PC-3 (cell line): ENCODE measurements around the gene TACR2. TPM values are rescaled to one million over a fixed set of nuclear protein-coding genes. Genes with fewer than 3 reads are reported as not detected.

Experiments
- ATAC-seq: fragments of 200-7000 bp; cut with Tn5 transposase; 2 replicates; pipeline ENCODE4 v1.9.1; 2020; ENCODE audit warnings: mild to moderate bottlenecking, moderate library complexity
- BruUV-seq: library from RNA; stranded (reverse); fragments of 400-500 nt; replicated peaks from 2 replicates; lab custom pipeline; 2021; lab: Mats Ljungman, UMichigan
- CTCF ChIA-PET: fragments of 300-600 bp; sonication (Branson Sonifier 250); formaldehyde crosslinking; loops from one replicate; lab custom pipeline; 2022; ENCODE audit warnings: antibody characterized with exemption; lab: Charles Lee
- POLR2A ChIA-PET: fragments of 300-600 bp; sonication (Branson Sonifier 250); formaldehyde crosslinking; loops from one replicate; lab custom pipeline; 2022; ENCODE audit warnings: antibody characterized with exemption; ENCODE audit not compliant: unreplicated experiment; lab: Charles Lee
- DNase-seq: peaks from one replicate; pipeline ENCODE4 v3.0.0-alpha.2; 2015
- H2AFZ ChIP-seq: fragments of 300-600 bp; sonication (generic); 2 replicates; pipeline ENCODE4 v1.6.0; 2016; ENCODE audit warnings: antibody characterized with exemption, low read length
- H3F3A ChIP-seq: fragments of 300-600 bp; sonication (generic); one replicate; pipeline ENCODE4 v1.6.0; 2017; ENCODE audit warnings: antibody characterized with exemption, low read length, control low read depth, mild to moderate bottlenecking; ENCODE audit not compliant: unreplicated experiment
- H3K27ac ChIP-seq: fragments of 300-600 bp; sonication (generic); 2 replicates; pipeline ENCODE4 v1.5.1; 2016; ENCODE audit warnings: mild to moderate bottlenecking, low read length
- H3K27me3 ChIP-seq: fragments of 300-600 bp; sonication (generic); 2 replicates; pipeline ENCODE4 v1.6.1; 2016; ENCODE audit warnings: low read length, mixed read lengths
- H3K36me3 ChIP-seq: fragments of 300-600 bp; sonication (generic); 2 replicates; pipeline ENCODE4 v1.6.1; 2016; ENCODE audit warnings: low read depth, mixed run types, low read length, mixed read lengths
- H3K4me1 ChIP-seq: fragments of 300-600 bp; sonication (generic); 2 replicates; pipeline ENCODE4 v1.5.1; 2016; ENCODE audit warnings: low read length; ENCODE audit not compliant: insufficient read depth
- H3K4me2 ChIP-seq: fragments of 300-600 bp; sonication (generic); 2 replicates; pipeline ENCODE4 v1.6.0; 2016; ENCODE audit warnings: low read length
- H3K4me3 ChIP-seq: fragments of 300-600 bp; sonication (generic); 2 replicates; pipeline ENCODE4 v1.5.1; 2016; ENCODE audit warnings: mild to moderate bottlenecking, low read length, mixed read lengths
- H3K79me2 ChIP-seq: fragments of 300-600 bp; sonication (generic); 2 replicates; pipeline ENCODE4 v1.6.1; 2017; ENCODE audit warnings: low read length, mixed read lengths
- H3K9ac ChIP-seq: fragments of 300-600 bp; sonication (generic); 2 replicates; pipeline ENCODE4 v1.6.0; 2016; ENCODE audit warnings: mild to moderate bottlenecking, low read length
- H3K9me2 ChIP-seq: fragments of 300-600 bp; sonication (generic); replicated peaks from 2 replicates; pipeline ENCODE4 v1.6.1; 2016; ENCODE audit warnings: mixed run types, low read length, mixed read lengths
- H3K9me3 ChIP-seq: fragments of 300-600 bp; sonication (generic); 2 replicates; pipeline ENCODE4 v1.6.1; 2016; ENCODE audit warnings: low read length, mixed read lengths
- H4K20me1 ChIP-seq: fragments of 300-600 bp; sonication (generic); 2 replicates; pipeline ENCODE4 v1.6.1; 2016; ENCODE audit warnings: low read length, mixed read lengths
- EZH2 ChIP-seq: fragments of 300-600 bp; sonication (generic); IDR thresholded peaks from one replicate; pipeline ENCODE4 v1.6.1; 2017; ENCODE audit warnings: antibody characterized with exemption, mild to moderate bottlenecking, low read length; ENCODE audit not compliant: unreplicated experiment
- EZH2phosphoT487 ChIP-seq: fragments of 300-600 bp; sonication (generic); IDR thresholded peaks from 2 replicates; pipeline ENCODE4 v1.6.1; 2018; ENCODE audit warnings: mild to moderate bottlenecking, antibody characterized with exemption, low read length, borderline replicate concordance
- intact Hi-C: fragments of 100-400 bp; cut with micrococcal nuclease; formaldehyde crosslinking; loops from 2 replicates; pipeline ENCODE4 v1.9.0; 2023
- total RNA-seq: library from RNA; depleted of rRNA; stranded (reverse); fragments of >200 nt; gene quantifications from 2 replicates; pipeline ENCODE4 v1.2.3, GENCODE V29; 2014
- TF ChIP-seq, protein P1 (sequence below): fragments of 300-600 bp; sonication (generic); conservative IDR thresholded peaks from 2 replicates; pipeline ENCODE4 v1.5.1; 2017; ENCODE audit warnings: antibody characterized with exemption, low read depth, mild to moderate bottlenecking, low read length

Gene TACR2
- total RNA-seq, 1 experiment from 2014 or later: 0.40 TPM

DNA sequence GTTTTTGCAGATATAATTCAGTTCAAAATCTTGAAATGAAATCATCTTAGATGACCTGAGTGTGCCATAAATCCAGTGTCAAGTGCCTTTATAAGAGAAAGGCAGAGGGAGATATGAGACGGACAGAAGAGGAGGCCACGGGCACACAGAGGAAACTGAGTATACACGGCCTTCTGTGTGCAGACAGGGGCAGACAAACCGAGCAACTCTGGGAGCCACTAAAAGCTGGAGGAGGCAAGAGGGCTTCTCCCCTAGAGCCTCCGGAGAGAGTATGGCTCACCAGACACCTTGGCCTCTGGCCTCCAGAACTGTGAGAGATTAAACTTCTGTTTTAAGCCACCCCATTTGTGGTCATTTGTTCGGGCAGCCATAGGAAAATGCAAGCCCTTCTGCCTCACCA lies 47.2 kb upstream of the TACR2 start:
- Histone ChIP-seq H3K9me2 (no peaks in the 10 kb centered on the region), H3K27me3 (no peaks in the 10 kb centered on the region), H3K4me1 (peaks cover 55% of the 10 kb centered on the region), H3K27ac (no peak overlapping the region), H3K9ac (no peak overlapping the region), H3K36me3 (peaks cover 11% of the 10 kb centered on the region; the same call in 1 of the 2 replicates), H3F3A (no peaks in the 10 kb centered on the region), H3K9me3 (no peaks in the 10 kb centered on the region), H2AFZ (no peak overlapping the region), H3K4me3 (no peak overlapping the region), H4K20me1 (no peaks in the 10 kb centered on the region), H3K79me2 (peaks cover 94% of the 10 kb centered on the region), H3K4me2 (no peak overlapping the region)
- intact Hi-C loops: no loop called here
- ATAC-seq (no peak), DNase-seq (no peak)
- CTCF ChIA-PET: no interaction called here
- POLR2A ChIA-PET: no interaction called here
- no peak for TF ChIP-seq EZH2
- no peak for TF ChIP-seq EZH2phosphoT487
- TF ChIP-seq, protein P1, sequence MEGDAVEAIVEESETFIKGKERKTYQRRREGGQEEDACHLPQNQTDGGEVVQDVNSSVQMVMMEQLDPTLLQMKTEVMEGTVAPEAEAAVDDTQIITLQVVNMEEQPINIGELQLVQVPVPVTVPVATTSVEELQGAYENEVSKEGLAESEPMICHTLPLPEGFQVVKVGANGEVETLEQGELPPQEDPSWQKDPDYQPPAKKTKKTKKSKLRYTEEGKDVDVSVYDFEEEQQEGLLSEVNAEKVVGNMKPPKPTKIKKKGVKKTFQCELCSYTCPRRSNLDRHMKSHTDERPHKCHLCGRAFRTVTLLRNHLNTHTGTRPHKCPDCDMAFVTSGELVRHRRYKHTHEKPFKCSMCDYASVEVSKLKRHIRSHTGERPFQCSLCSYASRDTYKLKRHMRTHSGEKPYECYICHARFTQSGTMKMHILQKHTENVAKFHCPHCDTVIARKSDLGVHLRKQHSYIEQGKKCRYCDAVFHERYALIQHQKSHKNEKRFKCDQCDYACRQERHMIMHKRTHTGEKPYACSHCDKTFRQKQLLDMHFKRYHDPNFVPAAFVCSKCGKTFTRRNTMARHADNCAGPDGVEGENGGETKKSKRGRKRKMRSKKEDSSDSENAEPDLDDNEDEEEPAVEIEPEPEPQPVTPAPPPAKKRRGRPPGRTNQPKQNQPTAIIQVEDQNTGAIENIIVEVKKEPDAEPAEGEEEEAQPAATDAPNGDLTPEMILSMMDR: no peak
- BruUV-seq: no TSS peak

GRCh38 chr10:69461243-69462025 lies 44.7 kb upstream of the TACR2 start:
- Histone ChIP-seq H3K9me2 (no peaks in the 10 kb centered on the region), H3K27ac (no peak overlapping the region), H3K79me2 (peaks cover 94% of the 10 kb centered on the region), H3K36me3 (peaks cover 27% of the 10 kb centered on the region), H3K4me2 (no peak overlapping the region), H3K9me3 (no peaks in the 10 kb centered on the region), H4K20me1 (no peaks in the 10 kb centered on the region), H3F3A (peaks cover 15% of the 10 kb centered on the region), H3K27me3 (no peaks in the 10 kb centered on the region), H3K4me1 (peaks cover 56% of the 10 kb centered on the region), H3K9ac (no peak overlapping the region), H2AFZ (no peak overlapping the region), H3K4me3 (no peak overlapping the region)
- ChIA-PET CTCF (no interaction called here), POLR2A (no interaction called here)
- DNase-seq: no peak
- intact Hi-C loops: no loop called here
- TF ChIP-seq EZH2: no peak
- TF ChIP-seq, protein P1: no peak
- no peak for TF ChIP-seq EZH2phosphoT487
- BruUV-seq: no TSS peak
- no peak for ATAC-seq

DNA sequence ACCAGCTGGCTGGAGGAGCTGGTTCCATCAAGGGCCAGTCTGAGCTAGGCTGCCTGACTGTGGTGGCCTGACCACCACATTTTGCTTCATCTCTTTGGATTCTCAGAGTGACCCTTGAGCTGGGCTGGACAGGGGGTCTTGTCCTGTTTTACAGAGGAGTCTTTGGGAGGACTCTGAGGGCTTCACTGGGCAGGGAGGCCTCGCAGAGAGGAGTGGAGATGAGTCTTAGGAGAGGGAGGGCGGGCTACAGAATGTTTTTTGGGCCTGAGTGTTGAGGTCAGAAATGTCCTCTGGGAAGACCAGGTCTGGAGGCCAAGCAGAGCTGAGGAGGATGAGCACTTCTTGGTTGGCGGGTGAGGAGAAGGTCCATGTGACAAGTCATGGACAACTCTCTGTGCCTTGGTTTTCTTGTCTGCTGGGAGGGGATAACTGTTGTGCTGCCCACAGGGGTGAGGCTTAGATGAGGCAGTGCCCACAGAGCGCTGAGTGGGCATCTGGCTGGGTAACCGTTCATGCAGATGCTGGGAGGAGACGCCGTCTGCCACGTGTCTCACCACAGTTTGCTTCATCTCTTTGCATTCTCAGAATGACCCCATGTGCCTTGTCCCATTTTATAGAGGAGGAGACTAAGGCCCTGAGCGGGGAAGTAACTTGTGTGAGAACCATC lies 44.0 kb upstream of the TACR2 start:
- H3F3A ChIP-seq: peaks cover 15% of the 10 kb centered on the region
- intact Hi-C loops: no loop called here
- H4K20me1 ChIP-seq: no peaks in the 10 kb centered on the region
- H3K27ac ChIP-seq: no peak overlapping the region
- ATAC-seq (no peak), DNase-seq (no peak)
- no TSS peak for BruUV-seq
- peaks cover 30% of the 10 kb centered on the region for H3K36me3 ChIP-seq
- H3K4me3 ChIP-seq: no peak overlapping the region
- no peaks in the 10 kb centered on the region for H3K9me3 ChIP-seq
- CTCF ChIA-PET: no interaction called here
- peaks cover 61% of the 10 kb centered on the region for H3K4me1 ChIP-seq
- H2AFZ ChIP-seq: no peak overlapping the region
- H3K4me2 ChIP-seq: no peak overlapping the region
- POLR2A ChIA-PET: no interaction called here
- no peaks in the 10 kb centered on the region for H3K9me2 ChIP-seq
- H3K79me2 ChIP-seq: peaks cover 94% of the 10 kb centered on the region
- no peak overlapping the region for H3K9ac ChIP-seq
- no peaks in the 10 kb centered on the region for H3K27me3 ChIP-seq
- no peak for TF ChIP-seq EZH2
- TF ChIP-seq, protein P1: no peak
- no peak for TF ChIP-seq EZH2phosphoT487
